Stimulated activated CD4-positive, alpha-beta T cell treated with anti-CD3 and anti-CD28 coated beads, Interleukin-1b, Interleukin-23, amount 100 ng/mL, for 1 hour (primary cell): ENCODE measurements around the gene SLC24A4.

Experiments used
- DNase-seq, 2 donors: peaks; one replicate each; pipeline ENCODE4 v3.0.0-alpha.2; 2020; ENCODE audit warnings: low read depth in 2 of 2

Gene SLC24A4

GRCh38 chr14:92404018-92404417 is 81.1 kb downstream of the SLC24A4 start:
- DNase-seq: no peak

GRCh38 chr14:92404421-92404820 is 81.5 kb downstream of the SLC24A4 start:
- DNase-seq: no peak

- DNase-seq: no peak
Observed at GRCh38 chr14:92404938-92405337, 82.0 kb downstream of the SLC24A4 start.

GRCh38 chr14:92407410-92407809 is 84.4 kb downstream of the SLC24A4 start:
- no peak for DNase-seq

GRCh38 chr14:92409043-92409442 is 86.1 kb downstream of the SLC24A4 start:
- no peak for DNase-seq

- no peak for DNase-seq
Observed at GRCh38 chr14:92411135-92411534, 88.2 kb downstream of the SLC24A4 start.

GRCh38 chr14:92411941-92412340 is 89.0 kb downstream of the SLC24A4 start:
- DNase-seq: no peak

- DNase-seq: no peak
Observed at GRCh38 chr14:92412912-92413311, 89.9 kb downstream of the SLC24A4 start.

- DNase-seq: no peak
Observed at GRCh38 chr14:92413379-92413778, 90.4 kb downstream of the SLC24A4 start.

GRCh38 chr14:92414690-92415445 is 91.9 kb downstream of the SLC24A4 start:
- no peak for DNase-seq

GRCh38 chr14:92415969-92416368 is 93.0 kb downstream of the SLC24A4 start:
- DNase-seq: no peak

GRCh38 chr14:92416544-92416943 is 93.6 kb downstream of the SLC24A4 start:
- DNase-seq: no peak

- DNase-seq: no peak
Observed at GRCh38 chr14:92417759-92418158, 94.8 kb downstream of the SLC24A4 start.

GRCh38 chr14:92421751-92422150 is 98.8 kb downstream of the SLC24A4 start:
- no peak for DNase-seq

GRCh38 chr14:92425101-92425500 is 102.1 kb downstream of the SLC24A4 start:
- DNase-seq: no peak

GRCh38 chr14:92426237-92426636 is 103.3 kb downstream of the SLC24A4 start:
- DNase-seq: no peak

- DNase-seq: no peak
Observed at GRCh38 chr14:92427096-92427495, 104.1 kb downstream of the SLC24A4 start.

- DNase-seq: no peak
Observed at GRCh38 chr14:92430686-92431085, 107.7 kb downstream of the SLC24A4 start.

GRCh38 chr14:92431199-92431725 is 108.3 kb downstream of the SLC24A4 start:
- no peak for DNase-seq

GRCh38 chr14:92433407-92433806 is 110.4 kb downstream of the SLC24A4 start:
- no peak for DNase-seq

- no peak for DNase-seq
Observed at GRCh38 chr14:92435154-92435553, 112.2 kb downstream of the SLC24A4 start.

- no peak for DNase-seq
Observed at GRCh38 chr14:92436115-92436776, 113.3 kb downstream of the SLC24A4 start.

GRCh38 chr14:92437309-92437708 is 114.3 kb downstream of the SLC24A4 start:
- no peak for DNase-seq
